UCSD-AML1 (cell line): ENCODE results near the gene JAZF1.

Experiments used
- DNase-seq: peaks from one replicate; lab custom pipeline; 2025; ENCODE audit not compliant: unreplicated experiment; lab: John Stamatoyannopoulos, UW

The JAZF1 gene

DNA sequence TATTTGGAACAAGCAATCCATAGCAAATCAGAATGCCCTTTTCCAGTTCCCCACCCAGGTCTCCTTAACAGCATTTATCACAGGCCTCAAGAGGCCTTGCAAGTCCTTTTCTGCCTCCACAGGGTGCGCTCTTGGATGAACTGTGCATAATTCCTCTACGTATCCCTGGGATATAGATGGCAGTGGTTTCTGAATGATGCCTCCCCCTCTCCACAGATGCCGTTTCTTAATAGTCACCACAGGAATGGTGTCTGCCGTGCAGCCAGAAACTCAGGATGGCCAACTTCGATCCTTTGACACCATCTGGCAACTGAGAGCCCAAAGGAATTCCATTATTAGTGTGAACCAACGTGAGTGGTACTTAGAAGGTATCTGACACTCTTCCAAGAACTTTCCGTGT lies 43.1 kb downstream of the JAZF1 start:
- no peak for DNase-seq

DNA sequence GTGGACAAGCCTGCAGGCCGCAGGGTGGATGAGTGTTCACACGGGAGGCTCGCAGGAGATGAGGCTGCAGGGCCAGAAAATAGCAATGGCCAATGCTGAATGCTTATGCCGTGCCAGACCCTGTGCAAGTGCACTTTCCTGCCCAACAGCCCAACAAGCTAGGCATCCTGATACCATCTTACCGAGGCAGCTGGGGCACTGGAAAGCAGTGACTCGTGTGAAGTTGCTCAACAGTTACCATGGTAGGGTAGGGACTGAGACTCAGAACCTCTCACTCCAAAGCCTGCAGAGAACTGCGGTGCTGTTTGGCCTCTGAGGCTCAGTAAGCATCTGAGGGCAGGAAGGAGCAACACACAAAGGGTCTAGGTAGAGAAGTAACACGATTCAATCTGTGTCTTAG lies 43.7 kb downstream of the JAZF1 start:
- DNase-seq: no peak

DNA sequence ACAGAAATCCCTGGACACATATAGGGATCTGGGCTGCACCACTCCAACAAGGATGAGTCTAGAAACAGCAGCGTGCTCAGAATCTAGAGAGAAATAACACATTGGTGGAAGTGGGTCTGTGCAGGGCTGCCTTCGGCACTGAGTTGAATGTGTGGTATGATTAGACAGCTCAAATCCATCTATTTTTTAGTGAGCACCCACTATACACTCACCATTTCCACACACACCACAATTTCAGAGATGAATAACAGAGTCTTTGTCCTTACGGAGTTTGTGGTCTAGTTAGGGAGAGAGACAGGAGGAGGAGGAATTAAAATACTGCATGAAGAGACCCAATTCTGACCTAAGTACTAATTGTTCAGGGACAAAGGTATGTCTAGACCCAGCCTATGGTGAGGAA lies 44.2 kb downstream of the JAZF1 start:
- DNase-seq: no peak

- no peak for DNase-seq
These were observed 44.8 kb downstream of the JAZF1 start for GRCh38 chr7:28135760-28136159.

DNA sequence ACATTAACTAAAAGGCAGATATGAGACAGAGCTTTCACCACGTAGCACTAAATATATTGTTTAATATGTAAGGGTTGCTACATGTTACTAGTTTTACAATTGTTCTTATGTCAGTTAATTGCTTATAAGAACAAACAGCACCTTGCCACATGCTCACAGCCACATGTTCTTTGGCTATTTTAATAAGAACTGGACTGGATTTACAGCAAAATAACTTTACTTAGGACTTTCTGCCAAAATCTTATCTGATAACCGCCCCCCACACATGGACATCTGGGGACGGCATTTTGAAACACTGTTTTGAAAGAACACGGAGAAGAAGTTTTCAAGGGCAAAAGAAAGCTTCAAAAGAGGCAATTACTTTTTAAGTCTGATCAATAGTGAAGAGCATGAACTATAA lies 45.3 kb downstream of the JAZF1 start:
- no peak for DNase-seq

GRCh38 chr7:28133872-28134271 lies 46.7 kb downstream of the JAZF1 start:
- no peak for DNase-seq

DNA sequence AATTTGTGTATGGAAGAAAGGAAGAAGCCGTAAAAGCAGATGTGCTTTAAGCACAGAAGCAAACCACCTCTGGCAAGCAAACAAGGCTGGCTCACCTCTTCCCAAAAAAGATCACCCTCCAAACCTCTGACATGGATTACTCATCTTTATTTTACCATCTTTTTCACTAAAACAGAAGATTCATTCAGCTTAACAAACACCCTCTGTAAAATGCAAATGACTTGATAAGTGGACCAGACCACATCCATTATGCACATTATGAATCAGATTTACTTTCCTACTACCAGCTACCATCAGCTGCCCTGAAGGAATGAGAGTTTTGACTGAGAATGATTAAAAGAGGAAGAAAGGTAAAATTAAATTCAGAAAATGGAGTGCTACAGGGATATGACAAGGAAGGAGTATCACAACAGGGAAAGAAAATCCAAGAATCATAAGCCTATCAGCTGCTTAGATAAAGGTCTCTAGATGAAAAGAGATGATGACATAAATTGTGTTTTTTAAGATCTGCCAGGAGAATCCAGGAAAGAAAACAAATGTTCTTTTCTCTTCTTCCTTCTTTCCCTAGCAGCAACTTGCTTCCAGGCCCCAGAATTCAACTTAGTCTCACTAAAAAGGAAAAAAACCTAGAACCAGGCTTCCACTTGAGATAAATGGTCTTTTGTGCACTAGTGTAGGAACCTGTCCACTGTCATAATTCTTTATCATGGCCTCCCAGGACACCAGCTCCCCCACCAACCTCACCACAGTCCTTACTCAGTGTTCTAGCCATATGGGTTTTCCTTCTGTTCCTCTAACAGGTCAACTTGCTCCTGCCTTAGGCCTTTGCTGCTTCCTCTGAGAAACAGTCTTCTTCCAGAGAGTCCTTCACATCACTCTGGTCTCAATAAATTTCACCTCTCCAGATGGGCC lies 47.4 kb downstream of the JAZF1 start:
- DNase-seq: no peak

DNA sequence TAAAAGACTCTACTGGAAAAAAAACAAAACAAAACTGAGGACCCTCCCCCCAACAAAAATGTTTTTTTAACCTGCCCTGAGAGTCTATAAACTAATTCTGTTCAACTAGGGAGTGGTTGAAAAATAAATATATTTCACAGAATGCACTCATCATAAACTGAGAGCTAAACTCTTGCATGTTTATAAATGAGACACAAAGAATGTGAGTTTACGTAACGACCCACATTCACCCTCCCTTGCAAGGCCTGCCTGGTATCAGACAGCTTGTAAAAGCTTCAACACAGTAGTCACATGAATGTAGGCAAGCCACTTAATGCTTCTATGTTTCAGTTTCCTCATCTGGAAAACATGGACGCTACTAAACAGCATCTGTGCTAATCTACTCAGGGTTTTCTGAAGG lies 50.3 kb downstream of the JAZF1 start:
- DNase-seq: no peak

GRCh38 chr7:28128608-28129007 lies 52.0 kb downstream of the JAZF1 start:
- no peak for DNase-seq

DNA sequence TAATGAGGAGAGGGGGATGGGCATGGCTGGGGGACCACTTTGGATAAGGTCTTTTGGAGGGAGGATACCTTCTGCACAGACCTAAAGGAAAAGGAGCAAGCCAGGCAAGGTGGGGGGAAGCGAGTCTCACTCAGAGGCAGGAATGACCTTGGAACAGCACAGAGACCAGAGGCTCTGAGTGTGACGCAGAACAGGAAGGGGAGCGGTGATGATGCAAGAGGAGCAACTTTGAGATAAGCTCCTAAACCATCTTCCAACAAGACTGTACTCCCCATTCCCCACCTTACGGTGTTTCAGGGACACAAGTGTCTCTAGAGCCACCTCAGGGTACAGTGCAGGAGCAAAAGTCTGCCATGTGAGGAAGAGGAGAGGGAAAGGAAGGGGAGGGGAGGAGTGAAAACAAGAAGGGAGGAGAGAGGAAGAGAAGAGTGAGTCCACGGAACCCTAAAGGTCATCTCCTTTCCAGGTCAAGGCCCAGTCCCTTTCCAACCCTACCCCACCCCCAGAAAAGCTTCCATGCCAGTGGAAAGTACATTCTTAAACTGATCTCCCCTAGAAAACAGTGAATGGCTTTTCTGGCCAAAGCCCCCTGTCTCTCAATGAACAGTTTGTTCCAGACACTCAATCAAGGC lies 54.1 kb downstream of the JAZF1 start:
- no peak for DNase-seq

DNA sequence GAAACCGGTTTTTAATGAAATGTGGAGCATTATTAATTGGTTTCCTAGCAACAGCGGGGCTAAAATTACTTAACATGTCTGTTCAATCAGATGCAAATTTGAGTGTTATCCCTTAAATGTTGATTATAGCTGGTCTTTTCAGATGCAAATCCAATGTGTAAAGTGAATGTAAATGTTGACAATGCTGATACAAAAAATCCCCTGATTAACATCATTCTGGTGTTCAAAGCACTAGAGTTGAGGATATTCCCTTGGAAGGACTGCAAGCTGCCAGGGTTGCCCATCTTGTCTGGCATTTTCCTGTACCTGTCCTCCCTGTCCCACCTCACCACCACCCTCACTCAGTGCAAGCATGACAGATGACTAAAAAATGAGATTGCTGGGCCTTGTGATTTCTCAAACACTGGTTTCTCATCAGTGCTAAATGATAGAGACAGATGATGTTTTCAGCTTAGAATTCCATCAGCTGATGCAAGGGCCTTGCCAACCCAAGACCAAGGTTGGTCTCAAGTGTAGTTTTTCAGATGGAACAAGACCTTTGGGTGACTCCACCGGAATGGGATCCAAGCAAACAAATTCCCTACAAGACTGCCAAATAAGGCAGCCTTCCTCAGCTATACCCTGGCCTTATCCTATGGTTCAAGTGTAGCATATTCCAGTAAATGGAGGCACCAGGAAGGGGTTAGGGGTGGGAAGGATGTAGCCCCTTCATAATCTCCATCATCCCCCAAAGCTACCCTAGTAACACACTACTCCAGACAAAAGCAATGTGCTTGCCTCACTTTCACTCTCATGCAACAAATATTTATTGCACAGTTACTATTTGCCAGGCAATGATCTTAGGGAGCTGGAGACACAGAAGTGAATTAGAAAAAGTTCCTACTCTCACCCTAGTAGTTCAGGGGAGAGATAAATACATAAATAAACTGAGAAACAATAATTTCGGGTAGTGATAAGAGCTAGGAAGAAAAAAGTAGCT lies 54.9 kb downstream of the JAZF1 start:
- no peak for DNase-seq

DNA sequence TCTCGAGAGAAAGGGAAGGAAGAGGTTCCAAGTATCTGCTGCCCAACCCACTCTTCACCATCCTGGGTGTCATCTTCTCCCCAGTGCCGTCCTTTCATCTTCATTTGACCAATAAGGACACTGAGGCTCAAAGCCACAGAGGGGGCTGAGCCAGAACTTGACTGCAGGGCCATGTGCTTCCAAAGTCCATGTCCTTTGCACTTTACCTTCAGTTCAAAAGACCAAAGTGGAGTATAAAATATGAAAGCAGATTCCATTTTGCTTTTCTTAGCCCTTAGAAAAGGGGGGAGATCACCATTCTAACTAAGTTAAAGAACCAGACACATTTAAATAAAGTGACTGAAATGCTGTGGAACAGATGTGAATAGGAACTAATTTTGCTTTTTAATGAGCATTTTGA lies 56.2 kb downstream of the JAZF1 start:
- DNase-seq: no peak

- no peak for DNase-seq
These were observed 56.8 kb downstream of the JAZF1 start for GRCh38 chr7:28123752-28124151.

GRCh38 chr7:28121496-28121895 lies 59.1 kb downstream of the JAZF1 start:
- DNase-seq: no peak

GRCh38 chr7:28116041-28116440 lies 64.6 kb downstream of the JAZF1 start:
- no peak for DNase-seq

- DNase-seq: no peak
These were observed 65.3 kb downstream of the JAZF1 start for GRCh38 chr7:28115261-28115660.

DNA sequence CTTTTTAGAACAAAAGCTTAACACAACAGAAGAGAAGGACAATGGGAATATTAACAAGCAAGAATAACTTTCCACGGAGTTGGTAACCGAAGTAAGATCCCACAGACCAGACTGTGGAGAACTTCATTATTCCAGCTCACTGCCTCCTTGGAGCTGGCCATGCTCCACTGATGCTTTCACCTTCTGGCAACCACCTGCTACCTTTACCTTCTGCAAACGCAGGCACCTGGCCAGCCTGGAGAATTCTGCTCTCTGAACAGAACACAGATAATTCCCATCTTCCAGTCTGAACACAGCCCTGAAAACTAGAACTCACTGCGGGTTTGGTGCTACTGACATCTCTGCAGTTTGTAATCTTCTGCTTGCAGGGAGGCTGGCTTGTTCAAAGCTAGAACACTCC lies 66.5 kb downstream of the JAZF1 start:
- no peak for DNase-seq

GRCh38 chr7:28112883-28113540 lies 67.6 kb downstream of the JAZF1 start:
- DNase-seq: no peak

DNA sequence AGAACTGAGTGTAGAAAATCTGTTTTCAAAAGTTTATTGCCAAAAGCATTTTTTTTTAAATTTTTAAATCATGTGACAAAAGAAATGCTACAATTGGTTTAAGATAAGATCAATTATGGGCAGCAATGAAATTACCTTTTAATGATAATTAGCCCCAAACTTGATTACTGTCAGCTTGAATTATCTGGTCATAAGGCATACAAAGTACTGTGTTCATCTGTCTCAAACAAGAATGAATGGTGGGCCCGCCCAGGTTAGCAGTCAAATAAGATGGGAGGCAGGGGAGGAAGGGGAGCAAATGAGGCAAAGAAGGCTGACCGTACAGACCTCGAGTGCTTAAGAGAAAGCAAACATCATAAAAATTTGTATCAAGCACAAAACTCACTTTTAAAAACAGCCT lies 68.1 kb downstream of the JAZF1 start:
- no peak for DNase-seq

- no peak for DNase-seq
These were observed 68.6 kb downstream of the JAZF1 start for GRCh38 chr7:28112012-28112411.

DNA sequence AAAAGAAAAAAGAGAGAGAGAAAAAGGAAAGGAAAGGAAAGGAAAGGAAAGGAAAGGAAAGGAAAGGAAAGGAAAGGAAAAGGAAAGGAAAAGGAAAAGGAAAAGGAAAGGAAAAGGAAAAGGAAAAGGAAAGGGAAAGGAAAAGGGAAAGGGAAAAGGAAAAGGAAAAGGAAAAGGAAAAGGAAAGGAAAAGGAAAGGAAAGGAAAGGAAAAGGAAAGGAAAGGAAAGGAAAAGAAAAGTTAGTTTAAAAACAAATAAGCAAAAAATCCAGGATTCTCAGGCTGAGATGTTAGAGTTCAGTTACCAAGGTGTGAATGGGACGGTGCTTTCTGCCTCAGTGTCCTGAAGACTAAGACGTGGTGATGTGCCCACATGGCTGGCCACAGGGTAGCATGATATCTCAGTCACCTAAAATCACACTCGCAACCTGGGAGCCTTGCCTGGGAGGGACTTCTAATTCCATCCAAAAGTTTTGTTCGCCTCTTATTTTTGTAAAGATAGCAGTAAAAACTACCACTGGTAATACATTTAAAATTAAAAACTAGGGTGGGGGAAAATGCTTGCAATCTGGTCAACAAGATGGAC lies 70.1 kb downstream of the JAZF1 start:
- DNase-seq: no peak
